Measurements from ENCODE around the gene PALLD. TPM values are rescaled to one million over a fixed set of nuclear protein-coding genes. Genes with fewer than 3 reads are reported as not detected.
"Not testable (repeated sequence)": the region's sequence is repeated elsewhere in the genome, so short reads cannot be mapped to it uniquely, and the experiment has no call there.

PALLD gene
- total and polyA plus RNA-seq, 12 donors = 169 to 1,537 (median 667) TPM

GRCh38 chr4:168804146-168804545, 307.3 kb downstream of the PALLD start:
- H3K27me3 ChIP-seq = no peaks in the 10 kb centered on the region
- peaks cover 0 to 32% (median 12%) of the 10 kb centered on the region in 9 donors for H3K4me1 ChIP-seq
- WGBS, 2 donors = 82 to 87% methylated on average over 3 of the region's 3 CpGs
- no peaks in the 10 kb centered on the region for H3K36me3 ChIP-seq
- peak overlapping the region in 6 of 10 donors; percentile 15 to 73 (median 57) for H3K27ac ChIP-seq
- intact Hi-C loops (cut with DNase I) = no loop called here
- peaks cover 0 to 3% (median 0%) of the 10 kb centered on the region in 11 donors for H3K9me3 ChIP-seq
- ATAC-seq = peak in 2 of 8 donors; percentile 17 to 25
- no peak for TF ChIP-seq CTCF (IDR thresholded peaks at IDR 0.05)
- H3K4me3 ChIP-seq = no peak overlapping the region
- no peak for DNase-seq

GRCh38 chr4:168805341-168805740, 308.5 kb downstream of the PALLD start:
- TF ChIP-seq CTCF (IDR thresholded peaks at IDR 0.05) = no peak
- WGBS, 2 donors = 82 to 90% methylated on average over 5 of the region's 5 CpGs
- DNase-seq (no peak), ATAC-seq (no peak)
- no peak overlapping the region for H3K4me3 ChIP-seq
- H3K9me3 ChIP-seq = peaks cover 0 to 3% (median 0%) of the 10 kb centered on the region in 11 donors
- intact Hi-C loops (cut with DNase I) = no loop called here
- H3K36me3 ChIP-seq = no peaks in the 10 kb centered on the region
- H3K4me1 ChIP-seq = peaks cover 0 to 32% (median 12%) of the 10 kb centered on the region in 9 donors
- no peaks in the 10 kb centered on the region for H3K27me3 ChIP-seq
- peak overlapping the region in 2 of 10 donors; percentile 12 to 39 for H3K27ac ChIP-seq

GRCh38 chr4:168806247-168806646, 309.4 kb downstream of the PALLD start:
- WGBS, 2 donors = 79 to 80% methylated on average over 4 of the region's 4 CpGs
- H3K9me3 ChIP-seq; intact Hi-C loops (cut with DNase I); H3K4me3 ChIP-seq; H3K27me3 ChIP-seq; H3K36me3 ChIP-seq; DNase-seq; ATAC-seq: not testable (repeated sequence)
- Histone ChIP-seq H3K4me1 (peaks cover 0 to 37% (median 13%) of the 10 kb centered on the region in 9 donors), H3K27ac (peak overlapping the region in 2 of 10 donors; percentile 12 to 32)

- WGBS, 2 donors = 71 to 74% methylated on average over 3 of the region's 3 CpGs
- no peak for ATAC-seq
Observed at GRCh38 chr4:168811207-168811606, 314.4 kb downstream of the PALLD start.

More at GRCh38 chr4:168811207-168811606, 314.4 kb downstream of the PALLD start:
- H3K4me3 ChIP-seq = no peak overlapping the region
- H3K27me3 ChIP-seq = no peaks in the 10 kb centered on the region
- no peaks in the 10 kb centered on the region for H3K36me3 ChIP-seq
- no peak for TF ChIP-seq CTCF (IDR thresholded peaks at IDR 0.05)
- intact Hi-C loops (cut with DNase I) = no loop called here
- no peak for DNase-seq
- H3K9me3 ChIP-seq = no peaks in the 10 kb centered on the region
- H3K4me1 ChIP-seq = peaks cover 0 to 53% (median 19%) of the 10 kb centered on the region in 9 donors
- H3K27ac ChIP-seq = peak overlapping the region in 6 of 10 donors; percentile 40 to 79 (median 52)
